HepG2 (cell line): ENCODE measurements around the gene KIF22. TPM values are rescaled to one million over a fixed set of nuclear protein-coding genes. Genes with fewer than 3 reads are reported as not detected.

Source experiments
- CBX2 ChIP-seq, 2 experiments: fragments of 200-600 bp in 1 of 2; sonication (generic); formaldehyde crosslinking in 1 of 2; IDR thresholded peaks; 2 replicates each; pipeline versions ENCODE4 v1.7.0 to v1.8.1; 2018 to 2022; ENCODE audit warnings: low read depth in 2 of 2, low read length in 1 of 2, mild to moderate bottlenecking in 1 of 2, missing genetic modification reagents in 1 of 2
- XRCC5 ChIP-seq: fragments of 200-400 bp; formaldehyde crosslinking; optimal IDR thresholded peaks from 2 replicates; pipeline ENCODE3; 2017; ENCODE audit warnings: mild to moderate bottlenecking, low read length
- ZNF350 ChIP-seq: sonication (generic); formaldehyde crosslinking; IDR thresholded peaks from 2 replicates; pipeline ENCODE4 v1.4.0; 2020; ENCODE audit warnings: mild to moderate bottlenecking, low read depth, missing genetic modification reagents, borderline replicate concordance
- polyA plus RNA-seq, 8 experiments: library from polyadenylated mRNA; depleted of rRNA in 3 of 8; stranded (reverse) in 7 of 8; unstranded in 1 of 8; fragments of >200 nt; fragmentation: Illumina TruSeq in 4 of 8; extraction: Trizol in 4 of 8; gene quantifications; 2 replicates each; pipeline versions ENCODE4 v1.2.1 to v1.2.3, GENCODE V29; 2011 to 2016; ENCODE audit warnings: low read depth in 4 of 8, missing spikeins in 1 of 8, mixed read lengths in 1 of 8; ENCODE audit not compliant: insufficient read depth in 1 of 8
- total RNA-seq, 5 experiments: library from RNA; depleted of rRNA; stranded (reverse); fragments of >200 nt; fragmentation: Illumina TruSeq; extraction: Trizol; gene quantifications; 2 replicates each; pipeline ENCODE4 v1.2.3, GENCODE V29; 2016; ENCODE audit warnings: low read depth in 1 of 5
- TF ChIP-seq, protein P1 (sequence below): sonication (generic); formaldehyde crosslinking; IDR thresholded peaks from 2 replicates; pipeline ENCODE4 v1.4.0; 2020; ENCODE audit warnings: missing genetic modification reagents, borderline replicate concordance
- TF ChIP-seq, protein P2 (sequence below): sonication (generic); formaldehyde crosslinking; IDR thresholded peaks from 2 replicates; pipeline ENCODE4 v1.5.0; 2020; ENCODE audit warnings: missing genetic modification reagents
- TF ChIP-seq, protein P3 (sequence below): sonication (generic); formaldehyde crosslinking; conservative IDR thresholded peaks from 2 replicates; pipeline ENCODE4 v1.4.0; 2020; ENCODE audit warnings: missing genetic modification reagents

KIF22 gene
- total and polyA plus RNA-seq, 2 of the 13 experiments (the other 11 are each of a cell fraction or from before 2014, with no cell fraction given): 95.8 to 118 TPM

DNA sequence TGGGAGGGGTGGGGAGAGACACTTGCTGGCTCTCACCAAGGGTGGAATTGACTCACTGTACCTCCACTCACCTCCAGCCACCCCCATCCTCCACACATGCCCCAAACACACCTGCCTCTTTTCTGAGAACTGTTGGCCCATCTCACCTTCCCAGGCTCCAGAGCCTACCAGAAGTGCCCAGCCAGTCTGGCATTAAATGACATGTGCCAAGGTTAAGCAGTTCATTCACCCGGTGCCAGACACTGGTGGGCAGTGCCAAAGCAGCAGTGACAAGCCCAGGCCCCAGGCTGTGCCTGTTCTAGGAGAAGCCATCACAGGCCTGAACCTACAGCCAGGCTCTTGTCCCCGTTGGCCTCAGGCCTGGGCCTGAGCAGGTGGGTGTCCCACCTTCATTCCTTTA, 40.9 kb downstream of the KIF22 start (continued):
- TF ChIP-seq, protein P1, sequence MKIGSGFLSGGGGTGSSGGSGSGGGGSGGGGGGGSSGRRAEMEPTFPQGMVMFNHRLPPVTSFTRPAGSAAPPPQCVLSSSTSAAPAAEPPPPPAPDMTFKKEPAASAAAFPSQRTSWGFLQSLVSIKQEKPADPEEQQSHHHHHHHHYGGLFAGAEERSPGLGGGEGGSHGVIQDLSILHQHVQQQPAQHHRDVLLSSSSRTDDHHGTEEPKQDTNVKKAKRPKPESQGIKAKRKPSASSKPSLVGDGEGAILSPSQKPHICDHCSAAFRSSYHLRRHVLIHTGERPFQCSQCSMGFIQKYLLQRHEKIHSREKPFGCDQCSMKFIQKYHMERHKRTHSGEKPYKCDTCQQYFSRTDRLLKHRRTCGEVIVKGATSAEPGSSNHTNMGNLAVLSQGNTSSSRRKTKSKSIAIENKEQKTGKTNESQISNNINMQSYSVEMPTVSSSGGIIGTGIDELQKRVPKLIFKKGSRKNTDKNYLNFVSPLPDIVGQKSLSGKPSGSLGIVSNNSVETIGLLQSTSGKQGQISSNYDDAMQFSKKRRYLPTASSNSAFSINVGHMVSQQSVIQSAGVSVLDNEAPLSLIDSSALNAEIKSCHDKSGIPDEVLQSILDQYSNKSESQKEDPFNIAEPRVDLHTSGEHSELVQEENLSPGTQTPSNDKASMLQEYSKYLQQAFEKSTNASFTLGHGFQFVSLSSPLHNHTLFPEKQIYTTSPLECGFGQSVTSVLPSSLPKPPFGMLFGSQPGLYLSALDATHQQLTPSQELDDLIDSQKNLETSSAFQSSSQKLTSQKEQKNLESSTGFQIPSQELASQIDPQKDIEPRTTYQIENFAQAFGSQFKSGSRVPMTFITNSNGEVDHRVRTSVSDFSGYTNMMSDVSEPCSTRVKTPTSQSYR (CRISPR knock-in tag): no peak
- TF ChIP-seq, protein P2, sequence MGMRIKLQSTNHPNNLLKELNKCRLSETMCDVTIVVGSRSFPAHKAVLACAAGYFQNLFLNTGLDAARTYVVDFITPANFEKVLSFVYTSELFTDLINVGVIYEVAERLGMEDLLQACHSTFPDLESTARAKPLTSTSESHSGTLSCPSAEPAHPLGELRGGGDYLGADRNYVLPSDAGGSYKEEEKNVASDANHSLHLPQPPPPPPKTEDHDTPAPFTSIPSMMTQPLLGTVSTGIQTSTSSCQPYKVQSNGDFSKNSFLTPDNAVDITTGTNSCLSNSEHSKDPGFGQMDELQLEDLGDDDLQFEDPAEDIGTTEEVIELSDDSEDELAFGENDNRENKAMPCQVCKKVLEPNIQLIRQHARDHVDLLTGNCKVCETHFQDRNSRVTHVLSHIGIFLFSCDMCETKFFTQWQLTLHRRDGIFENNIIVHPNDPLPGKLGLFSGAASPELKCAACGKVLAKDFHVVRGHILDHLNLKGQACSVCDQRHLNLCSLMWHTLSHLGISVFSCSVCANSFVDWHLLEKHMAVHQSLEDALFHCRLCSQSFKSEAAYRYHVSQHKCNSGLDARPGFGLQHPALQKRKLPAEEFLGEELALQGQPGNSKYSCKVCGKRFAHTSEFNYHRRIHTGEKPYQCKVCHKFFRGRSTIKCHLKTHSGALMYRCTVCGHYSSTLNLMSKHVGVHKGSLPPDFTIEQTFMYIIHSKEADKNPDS (CRISPR knock-in tag): no peak
- no peak for TF ChIP-seq XRCC5
- TF ChIP-seq, protein P3, sequence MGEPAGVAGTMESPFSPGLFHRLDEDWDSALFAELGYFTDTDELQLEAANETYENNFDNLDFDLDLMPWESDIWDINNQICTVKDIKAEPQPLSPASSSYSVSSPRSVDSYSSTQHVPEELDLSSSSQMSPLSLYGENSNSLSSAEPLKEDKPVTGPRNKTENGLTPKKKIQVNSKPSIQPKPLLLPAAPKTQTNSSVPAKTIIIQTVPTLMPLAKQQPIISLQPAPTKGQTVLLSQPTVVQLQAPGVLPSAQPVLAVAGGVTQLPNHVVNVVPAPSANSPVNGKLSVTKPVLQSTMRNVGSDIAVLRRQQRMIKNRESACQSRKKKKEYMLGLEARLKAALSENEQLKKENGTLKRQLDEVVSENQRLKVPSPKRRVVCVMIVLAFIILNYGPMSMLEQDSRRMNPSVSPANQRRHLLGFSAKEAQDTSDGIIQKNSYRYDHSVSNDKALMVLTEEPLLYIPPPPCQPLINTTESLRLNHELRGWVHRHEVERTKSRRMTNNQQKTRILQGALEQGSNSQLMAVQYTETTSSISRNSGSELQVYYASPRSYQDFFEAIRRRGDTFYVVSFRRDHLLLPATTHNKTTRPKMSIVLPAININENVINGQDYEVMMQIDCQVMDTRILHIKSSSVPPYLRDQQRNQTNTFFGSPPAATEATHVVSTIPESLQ (CRISPR knock-in tag): no peak
- no peak for TF ChIP-seq CBX2 (IDR thresholded peaks at IDR 0.05; ENCODE audit: low read depth, low read length)
- no peak for TF ChIP-seq CBX2 (CRISPR knock-in tag; IDR thresholded peaks at IDR 0.05; ENCODE audit: low read depth)
- TF ChIP-seq ZNF350 (CRISPR knock-in tag): no peak
- TF ChIP-seq, all 625 proteins: peak for 0
